GM21723 (cell line): Measurements from ENCODE around the gene PSMD2.
"Not testable (repeated sequence)": the region's sequence is repeated elsewhere in the genome, so short reads cannot be mapped to it uniquely, and the experiment has no call there.

Experiments used
- ATAC-seq: cut with Tn5 transposase; IDR thresholded peaks from one replicate; pipeline ENCODE4 v1.9.1; 2021; ENCODE audit warnings: mild to moderate bottlenecking, moderate library complexity; ENCODE audit not compliant: unreplicated experiment

The PSMD2 gene

DNA sequence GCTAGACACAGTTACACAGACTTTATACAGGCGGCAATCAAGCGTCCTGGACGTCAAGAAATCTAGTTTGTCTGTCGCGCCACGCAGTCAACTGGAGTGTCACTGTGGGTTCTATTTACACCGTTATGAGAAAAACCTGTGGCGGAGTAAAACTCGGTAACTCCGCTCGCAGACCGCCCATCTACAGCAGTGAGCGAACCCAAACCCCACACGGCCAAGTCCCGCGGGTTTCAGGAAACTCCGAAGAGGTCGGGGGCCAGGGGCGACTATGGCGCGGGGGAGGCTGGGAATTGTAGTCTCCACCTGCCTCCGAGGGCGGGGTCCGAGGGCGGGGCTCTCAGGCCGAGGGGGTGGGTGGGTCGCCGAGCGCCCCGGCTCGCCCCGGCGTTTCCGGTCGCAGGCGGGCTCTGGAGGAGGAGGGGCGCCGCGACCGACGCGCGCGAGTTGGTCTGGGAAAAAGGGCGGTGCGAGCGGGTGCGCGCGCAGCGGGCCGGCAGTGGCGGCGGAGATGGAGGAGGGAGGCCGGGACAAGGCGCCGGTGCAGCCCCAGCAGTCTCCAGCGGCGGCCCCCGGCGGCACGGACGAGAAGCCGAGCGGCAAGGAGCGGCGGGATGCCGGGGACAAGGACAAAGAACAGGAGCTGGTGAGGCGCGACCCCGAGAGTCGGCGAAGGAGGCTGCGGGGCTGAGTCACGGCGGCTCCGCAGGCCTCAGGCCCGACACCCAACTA lies at the start of gene PSMD2:
TSS of gene PSMD2 (plus strand) at position 483 of the 729 bp plus-strand sequence. CDS start at position 509, 26 bp downstream.
- peak; percentile 95 for ATAC-seq

DNA sequence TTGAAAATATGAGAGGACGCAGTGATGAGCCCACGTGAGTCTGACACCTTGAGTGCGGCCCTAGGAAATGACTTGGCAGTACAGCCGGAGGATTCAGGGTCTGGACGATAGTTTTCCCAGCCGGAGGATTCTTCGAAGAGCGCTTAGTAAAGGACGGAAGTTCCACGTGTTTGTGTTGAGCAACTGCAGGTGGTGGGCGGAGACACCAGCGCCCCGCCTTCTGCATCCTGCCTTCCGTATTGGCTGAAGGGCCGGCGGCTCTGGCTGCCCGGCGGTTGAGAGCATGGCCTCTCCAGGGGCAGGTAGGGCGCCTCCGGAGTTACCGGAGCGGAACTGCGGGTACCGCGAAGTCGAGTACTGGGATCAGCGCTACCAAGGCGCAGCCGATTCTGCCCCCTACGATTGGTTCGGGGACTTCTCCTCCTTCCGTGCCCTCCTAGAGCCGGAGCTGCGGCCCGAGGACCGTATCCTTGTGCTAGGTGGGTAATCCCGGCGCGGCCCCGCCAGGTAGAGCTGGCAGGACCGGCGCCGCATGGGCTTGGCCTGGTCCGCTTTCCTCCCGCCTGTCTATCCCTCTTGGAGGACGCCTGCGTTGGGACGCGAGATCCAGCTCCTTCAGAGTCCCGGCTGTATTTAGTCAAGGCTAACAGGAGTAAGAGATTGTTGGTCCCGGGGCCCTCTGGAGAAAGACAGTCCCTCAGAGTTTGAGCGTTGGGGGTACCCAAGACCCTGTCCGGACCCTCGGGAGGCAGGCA lies 49.5 kb upstream of the PSMD2 start, which contains the start of gene EEF1AKMT4:
TSS of gene EEF1AKMT4 (plus strand) at position 261 of the 755 bp plus-strand sequence. CDS start at position 284, 23 bp downstream.
- ATAC-seq, result peak; percentile 91

GRCh38 chr3:184250167-184250828 lies 48.7 kb upstream of the PSMD2 start:
- ATAC-seq, result peak; percentile 77

- no peak for ATAC-seq
These were observed 43.6 kb upstream of the PSMD2 start for GRCh38 chr3:184255291-184256039.

- no peak for ATAC-seq
These were observed 41.7 kb upstream of the PSMD2 start for GRCh38 chr3:184257083-184257915.

GRCh38 chr3:184258926-184259325 lies 40.1 kb upstream of the PSMD2 start:
- no peak for ATAC-seq

DNA sequence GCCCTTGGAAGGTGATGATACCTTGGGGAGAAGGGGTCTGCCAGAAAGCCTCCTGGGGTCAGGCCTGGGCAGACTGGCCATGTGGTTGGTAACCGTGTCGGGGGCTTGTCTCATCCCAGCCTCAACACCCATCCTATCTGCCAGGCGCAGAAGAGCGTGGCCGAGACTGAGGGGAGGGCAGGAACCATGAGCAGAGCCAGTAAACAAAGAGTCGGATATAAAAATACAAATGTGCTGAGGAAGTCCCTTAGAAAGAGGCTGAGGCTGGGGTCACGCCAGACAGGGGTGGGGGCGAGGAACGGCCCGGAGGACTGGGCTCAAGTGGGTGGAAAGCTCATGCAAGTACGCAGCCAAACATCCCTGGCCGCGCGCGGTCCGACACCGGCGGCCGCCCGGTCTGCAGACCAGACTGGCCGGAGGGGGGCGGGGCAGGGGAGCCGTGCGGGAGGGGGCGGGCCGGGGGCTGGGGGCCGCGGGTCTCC lies 39.6 kb upstream of the PSMD2 start:
- ATAC-seq, result no peak

DNA sequence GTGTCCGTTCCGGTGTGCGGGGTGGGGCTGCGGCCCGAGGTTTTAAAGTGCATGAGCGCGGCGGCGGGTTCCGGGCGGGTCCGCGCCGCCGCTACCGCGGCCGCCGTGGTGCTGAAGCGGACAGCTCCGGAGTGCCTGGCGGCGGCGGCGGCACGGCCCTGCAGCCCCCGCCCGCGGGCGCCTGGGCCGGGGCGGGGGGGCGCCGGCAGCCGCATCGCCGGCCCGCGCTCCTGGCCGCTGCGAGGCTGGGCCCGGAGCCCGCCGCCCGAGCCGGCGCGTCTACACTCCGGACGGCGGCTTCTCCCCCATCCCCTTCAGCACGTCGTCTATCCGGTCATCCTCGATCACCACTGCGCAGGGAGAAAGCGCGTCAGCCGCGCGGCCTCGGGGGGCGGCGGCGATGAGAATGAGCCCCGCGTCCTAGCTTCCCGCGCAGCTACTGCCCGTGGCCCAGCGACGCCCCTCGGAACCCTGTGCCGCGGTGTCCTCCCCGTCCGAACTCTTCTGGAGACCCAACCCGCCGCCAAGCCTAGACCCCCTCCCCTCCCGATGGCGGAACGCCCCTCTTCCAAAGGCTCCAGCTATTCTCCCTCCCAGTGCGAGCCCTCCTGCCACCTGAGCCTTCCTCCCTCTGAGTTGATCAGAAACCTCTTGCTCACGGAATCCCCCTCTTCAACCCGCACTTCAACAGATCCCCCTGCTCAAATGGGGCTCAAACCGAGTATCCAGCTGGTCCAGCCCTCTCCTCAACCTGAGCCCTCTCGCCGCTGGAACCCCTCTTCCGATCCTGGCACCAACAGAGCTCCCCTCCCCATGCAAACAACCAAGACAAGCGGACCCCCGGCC lies 38.9 kb upstream of the PSMD2 start:
- ATAC-seq, result no peak

DNA sequence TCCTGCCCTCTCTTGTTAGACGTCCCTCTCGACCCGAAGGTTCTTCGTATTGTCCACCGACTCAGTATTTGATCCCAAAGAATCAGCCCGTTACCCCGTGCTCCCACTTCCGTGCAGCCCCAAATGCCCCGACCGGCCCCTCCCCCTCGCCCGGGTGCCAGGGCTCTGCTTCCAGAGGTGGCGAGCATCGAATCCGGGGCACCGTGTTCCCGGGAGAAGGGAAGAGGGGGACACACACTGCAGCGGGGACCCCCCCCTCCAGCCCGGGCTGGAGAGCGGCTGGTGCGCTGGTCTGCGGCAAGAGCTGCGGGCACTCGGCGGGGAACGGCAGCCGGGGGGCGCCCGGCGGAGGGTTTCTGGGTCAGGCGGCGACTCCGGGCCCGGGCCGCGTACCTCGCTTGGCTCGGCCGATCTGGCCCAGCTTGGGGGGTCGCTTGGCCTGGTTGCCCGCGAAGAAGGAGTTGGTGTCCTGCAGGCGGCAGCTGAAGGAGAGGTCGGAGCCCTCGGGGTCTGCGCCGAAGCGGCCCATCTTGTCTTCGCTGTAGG lies 38.2 kb upstream of the PSMD2 start:
- ATAC-seq, result peak; percentile 15

- ATAC-seq, result peak; percentile 66
These were observed 37.7 kb upstream of the PSMD2 start, which contains the start of gene CAMK2N2 for GRCh38 chr3:184261270-184261853. Gene CAMK2N2, minus strand, starts transcription at chr3:184261553. Its CDS starts 268 bp downstream, at chr3:184261285.

DNA sequence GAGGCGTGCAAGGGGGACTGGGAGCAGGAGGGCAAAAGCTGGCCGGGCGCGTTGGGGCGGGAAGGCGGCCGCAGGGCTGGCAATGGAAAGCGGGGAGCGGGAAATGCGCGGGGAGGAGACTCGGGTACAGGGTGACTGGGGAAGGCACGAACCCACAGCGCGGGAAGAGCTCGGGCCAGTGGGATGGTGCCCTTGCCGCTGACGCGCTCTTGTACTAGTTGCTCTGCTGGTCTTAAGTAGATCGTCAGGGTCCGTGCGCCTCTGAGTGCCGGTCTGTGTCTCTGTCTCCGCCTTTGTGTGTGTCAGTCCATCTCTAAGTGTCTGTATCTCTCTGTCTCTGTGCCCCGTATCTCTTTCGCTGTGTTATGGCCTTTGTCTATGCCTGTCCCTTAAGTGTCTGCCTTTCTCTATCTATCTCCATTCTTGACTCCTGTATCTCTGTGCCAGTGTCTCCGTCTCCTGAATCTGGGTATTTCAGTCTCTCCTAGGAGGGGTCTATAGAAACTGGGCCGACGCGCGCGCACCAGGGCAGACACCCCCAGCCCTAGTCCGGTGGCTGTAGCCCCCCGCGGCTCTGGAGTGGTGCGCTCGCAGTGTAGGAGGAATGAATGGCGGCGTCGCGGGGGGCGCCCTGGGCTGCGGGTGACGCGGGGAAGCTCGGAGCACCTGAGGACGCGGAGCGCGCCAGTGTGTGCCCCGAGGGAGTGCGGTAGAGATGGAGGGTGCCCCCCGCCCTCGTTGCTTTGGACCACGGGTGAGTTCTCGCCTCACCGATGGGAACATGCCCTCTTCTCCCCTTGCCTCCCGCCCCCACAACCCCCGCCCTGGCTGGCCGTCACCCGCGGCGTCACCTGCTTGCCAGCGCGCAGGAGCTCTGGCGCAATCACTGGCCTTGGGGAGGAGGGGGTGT lies 36.9 kb upstream of the PSMD2 start:
- ATAC-seq, result no peak

- no peak for ATAC-seq
These were observed 36.3 kb upstream of the PSMD2 start for GRCh38 chr3:184262764-184263179.

GRCh38 chr3:184267249-184267648 lies 31.8 kb upstream of the PSMD2 start:
- ATAC-seq, result not testable (repeated sequence)

- no peak for ATAC-seq
These were observed 26.8 kb upstream of the PSMD2 start for GRCh38 chr3:184272269-184272668.

DNA sequence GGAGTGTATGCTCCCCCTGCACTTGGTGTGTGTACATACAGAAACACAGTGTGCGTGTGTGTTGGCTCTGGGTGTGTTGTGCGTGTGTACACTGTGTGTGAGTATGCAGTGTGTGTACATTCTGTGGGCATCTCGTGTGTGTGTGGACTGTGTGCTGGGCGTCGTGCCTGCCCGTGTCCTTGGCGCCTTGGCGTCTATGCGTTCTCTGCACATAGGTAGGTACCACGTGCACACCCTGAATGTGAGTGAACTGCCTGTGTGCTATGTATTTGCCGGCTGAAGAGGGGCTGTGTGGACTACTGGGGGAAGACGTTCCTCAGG lies 23.7 kb upstream of the PSMD2 start:
- ATAC-seq, result no peak

DNA sequence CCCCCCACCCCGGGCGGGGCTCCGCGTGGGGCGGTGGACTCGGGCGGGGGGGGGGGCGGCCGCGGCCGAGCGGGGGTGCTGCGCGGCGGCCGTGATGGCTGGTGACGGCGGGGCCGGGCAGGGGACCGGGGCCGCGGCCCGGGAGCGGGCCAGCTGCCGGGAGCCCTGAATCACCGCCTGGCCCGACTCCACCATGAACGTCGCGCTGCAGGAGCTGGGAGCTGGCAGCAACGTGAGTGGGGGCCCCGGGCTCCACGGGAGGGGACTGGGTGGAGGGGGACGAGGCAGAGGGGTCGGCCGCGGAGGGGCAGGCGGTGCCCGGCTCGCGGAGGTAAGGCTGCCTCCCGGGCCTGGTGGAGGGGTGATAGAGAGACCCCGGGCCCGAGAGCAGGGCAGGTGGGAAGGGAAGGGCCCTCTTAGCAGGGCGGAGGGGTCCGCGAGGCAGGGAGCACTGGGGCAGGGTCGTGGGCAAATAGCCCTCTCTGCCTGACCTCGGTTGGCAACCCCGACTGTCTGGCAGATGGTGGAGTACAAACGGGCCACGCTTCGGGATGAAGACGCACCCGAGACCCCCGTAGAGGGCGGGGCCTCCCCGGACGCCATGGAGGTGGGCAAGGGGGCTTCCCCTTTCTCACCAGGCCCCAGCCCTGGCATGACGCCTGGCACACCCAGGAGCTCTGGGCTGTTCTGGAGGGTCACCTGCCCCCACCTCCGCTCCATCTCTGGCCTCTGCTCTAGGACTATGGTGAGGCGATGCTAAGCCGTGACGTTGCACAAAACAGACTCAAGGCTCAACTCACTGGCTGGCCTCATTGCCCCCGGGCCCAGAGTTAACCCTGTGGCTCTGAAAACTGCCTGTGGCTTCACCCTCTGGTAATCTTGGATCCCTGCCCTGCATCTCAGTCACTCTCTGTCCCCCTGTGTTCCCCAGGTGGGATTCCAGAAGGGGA lies 22.8 kb upstream of the PSMD2 start, which contains the start of gene ECE2:
TSS of gene ECE2 (plus strand) at position 62 of the 950 bp plus-strand sequence. CDS start at position 194, 132 bp downstream.
- no peak for ATAC-seq
